DND-41 (cell line): ENCODE measurements around the gene SCAI.

Experiments used
- ATAC-seq: fragments of 200-7000 bp; cut with Tn5 transposase; 3 replicates; pipeline ENCODE4 v1.9.1; 2021; ENCODE audit warnings: low read depth; ENCODE audit not compliant: insufficient read depth
- DNase-seq: peaks from one replicate; pipeline ENCODE4 v3.0.0-alpha.2; 2020
- H2AFZ ChIP-seq: 2 replicates; pipeline ENCODE4 v1.6.0; 2012; ENCODE audit warnings: low read depth, low read length
- H3K27ac ChIP-seq: 2 replicates; pipeline ENCODE4 v1.5.1; 2012; ENCODE audit warnings: low read length, inconsistent platforms
- H3K27me3 ChIP-seq: fragments of 200-600 bp; sonication (generic); 2 replicates; pipeline ENCODE4 v1.6.0; 2012; ENCODE audit warnings: low read length, mild to moderate bottlenecking, inconsistent platforms; ENCODE audit not compliant: insufficient read depth, poor library complexity
- H3K36me3 ChIP-seq: 2 replicates; pipeline ENCODE4 v1.5.1; 2012; ENCODE audit warnings: low read length, inconsistent platforms; ENCODE audit not compliant: insufficient read depth
- H3K4me1 ChIP-seq: 2 replicates; pipeline ENCODE4 v1.5.1; 2012; ENCODE audit warnings: mild to moderate bottlenecking, low read length; ENCODE audit not compliant: insufficient read depth
- H3K4me2 ChIP-seq: 2 replicates; pipeline ENCODE4 v1.6.0; 2012; ENCODE audit warnings: mild to moderate bottlenecking, moderate library complexity, low read length, inconsistent platforms; ENCODE audit not compliant: insufficient read depth
- H3K4me3 ChIP-seq, 2 experiments: fragments of 200-600 bp in 1 of 2; shearing (Covaris generic) in 1 of 2; 2 replicates each; pipeline ENCODE4 v1.5.1; 2012 to 2016; ENCODE audit warnings: inconsistent platforms in 2 of 2, low read length in 2 of 2, mild to moderate bottlenecking in 2 of 2, low read depth in 1 of 2, moderate library complexity in 1 of 2
- H3K79me2 ChIP-seq: 2 replicates; pipeline ENCODE4 v1.6.0; 2012; ENCODE audit warnings: low read length, inconsistent platforms; ENCODE audit not compliant: insufficient read depth
- H3K9ac ChIP-seq: 2 replicates; pipeline ENCODE4 v1.6.0; 2012; ENCODE audit warnings: low read depth, mild to moderate bottlenecking, inconsistent platforms, low read length, moderate library complexity
- H3K9me3 ChIP-seq: 2 replicates; pipeline ENCODE4 v1.5.1; 2012; ENCODE audit warnings: low read length, moderate library complexity, mild to moderate bottlenecking, inconsistent platforms; ENCODE audit not compliant: insufficient read depth, severe bottlenecking
- H4K20me1 ChIP-seq: 2 replicates; pipeline ENCODE4 v1.6.0; 2012; ENCODE audit warnings: low read length; ENCODE audit not compliant: insufficient read depth
- EZH2 ChIP-seq: IDR thresholded peaks from 3 replicates; pipeline ENCODE4 v1.6.1; 2012; ENCODE audit warnings: borderline replicate concordance, low read depth, mild to moderate bottlenecking, moderate library complexity, low read length, inconsistent platforms; ENCODE audit not compliant: severe bottlenecking
- TF ChIP-seq, protein P1 (sequence below): IDR thresholded peaks from 2 replicates; pipeline ENCODE4 v1.5.1; 2012; ENCODE audit warnings: borderline replicate concordance, low read length, moderate library complexity, mild to moderate bottlenecking; ENCODE audit not compliant: poor library complexity, severe bottlenecking; ENCODE audit errors: extremely low read depth

Gene SCAI

DNA sequence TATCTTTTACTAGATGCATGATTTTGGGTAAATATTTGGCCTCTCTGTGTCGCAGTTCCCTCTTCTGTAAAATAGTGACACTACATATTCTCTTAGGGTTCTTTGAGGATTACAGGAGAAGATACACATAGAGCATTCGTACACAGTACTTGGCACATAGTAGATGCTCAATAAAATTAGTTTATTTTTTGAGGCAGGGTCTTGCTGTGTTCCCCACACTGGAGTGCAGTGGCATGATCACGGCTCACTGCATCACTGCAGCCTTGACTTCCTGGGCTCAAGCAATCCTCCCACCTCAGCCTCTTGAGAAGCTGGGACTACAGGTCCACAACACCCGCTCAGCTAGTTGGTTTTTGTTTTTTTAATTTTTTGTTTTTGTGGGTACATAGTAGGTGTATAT, 1.6 kb downstream of the SCAI start:
- no peaks in the 10 kb centered on the region for H3K9me3 ChIP-seq
- H3K4me1 ChIP-seq = peaks cover 38% of the 10 kb centered on the region
- peak overlapping the region; percentile 71 for H3K9ac ChIP-seq
- peaks cover 64% of the 10 kb centered on the region for H3K79me2 ChIP-seq
- ATAC-seq (no peak), DNase-seq (no peak)
- H3K4me2 ChIP-seq = peak overlapping the region; percentile 93
- H3K4me3 ChIP-seq = peak overlapping the region; percentile 56 to 98; a peak in 3 of 4 replicates
- H3K27me3 ChIP-seq = no peaks in the 10 kb centered on the region
- peak overlapping the region; percentile 79 for H3K27ac ChIP-seq
- TF ChIP-seq EZH2 = no peak
- TF ChIP-seq, protein P1, sequence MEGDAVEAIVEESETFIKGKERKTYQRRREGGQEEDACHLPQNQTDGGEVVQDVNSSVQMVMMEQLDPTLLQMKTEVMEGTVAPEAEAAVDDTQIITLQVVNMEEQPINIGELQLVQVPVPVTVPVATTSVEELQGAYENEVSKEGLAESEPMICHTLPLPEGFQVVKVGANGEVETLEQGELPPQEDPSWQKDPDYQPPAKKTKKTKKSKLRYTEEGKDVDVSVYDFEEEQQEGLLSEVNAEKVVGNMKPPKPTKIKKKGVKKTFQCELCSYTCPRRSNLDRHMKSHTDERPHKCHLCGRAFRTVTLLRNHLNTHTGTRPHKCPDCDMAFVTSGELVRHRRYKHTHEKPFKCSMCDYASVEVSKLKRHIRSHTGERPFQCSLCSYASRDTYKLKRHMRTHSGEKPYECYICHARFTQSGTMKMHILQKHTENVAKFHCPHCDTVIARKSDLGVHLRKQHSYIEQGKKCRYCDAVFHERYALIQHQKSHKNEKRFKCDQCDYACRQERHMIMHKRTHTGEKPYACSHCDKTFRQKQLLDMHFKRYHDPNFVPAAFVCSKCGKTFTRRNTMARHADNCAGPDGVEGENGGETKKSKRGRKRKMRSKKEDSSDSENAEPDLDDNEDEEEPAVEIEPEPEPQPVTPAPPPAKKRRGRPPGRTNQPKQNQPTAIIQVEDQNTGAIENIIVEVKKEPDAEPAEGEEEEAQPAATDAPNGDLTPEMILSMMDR = no peak
- H4K20me1 ChIP-seq = peaks cover 4% of the 10 kb centered on the region; the same call in 1 of the 2 replicates
- H2AFZ ChIP-seq = no peak overlapping the region
- peaks cover 25% of the 10 kb centered on the region for H3K36me3 ChIP-seq

DNA sequence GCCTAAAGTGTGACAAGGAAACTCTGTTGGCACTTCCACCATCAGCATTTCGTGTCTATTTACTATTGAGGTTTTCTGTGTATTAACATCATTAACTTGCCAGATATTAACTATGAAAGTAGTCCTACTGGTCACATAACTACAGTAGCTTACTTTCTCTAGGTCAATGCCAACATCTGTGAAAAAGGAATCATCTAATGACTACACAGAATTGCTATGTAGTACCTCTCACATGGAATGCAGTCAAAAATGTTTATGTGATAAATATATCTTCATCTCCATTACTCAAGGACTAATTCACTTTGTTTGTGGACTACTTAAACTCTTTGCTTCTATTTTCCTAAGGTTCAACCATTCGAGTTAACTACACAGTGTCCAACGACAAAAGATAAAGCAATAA, 2.1 kb downstream of the SCAI start:
- Histone ChIP-seq H2AFZ (no peak overlapping the region), H3K27ac (peak overlapping the region; percentile 79)
- no peak for ATAC-seq

DNA sequence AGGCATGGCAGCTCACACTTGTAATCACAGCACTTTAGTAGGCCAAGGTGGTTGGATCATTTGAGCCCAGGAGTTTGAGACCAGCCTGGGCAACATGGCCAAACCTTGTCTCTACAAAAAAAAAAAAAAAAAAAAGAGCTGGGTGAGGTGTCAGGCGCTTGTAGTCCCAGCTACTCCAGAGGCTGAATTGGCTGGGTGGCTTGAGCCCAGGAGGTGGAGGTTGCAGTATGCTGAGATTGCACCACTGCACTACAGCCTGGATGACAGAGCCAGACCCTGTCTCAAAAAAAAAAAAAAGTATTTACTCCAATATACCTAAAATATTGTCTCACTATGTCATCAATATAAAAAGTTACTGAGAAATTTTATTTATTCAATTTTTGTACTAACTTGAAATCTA, 2.8 kb downstream of the SCAI start:
- H3K79me2 ChIP-seq = peaks cover 75% of the 10 kb centered on the region
- peaks cover 38% of the 10 kb centered on the region for H3K4me1 ChIP-seq
- peak overlapping the region; percentile 93; the same call in 1 of the 2 replicates for H3K4me2 ChIP-seq
- H3K27me3 ChIP-seq = no peaks in the 10 kb centered on the region
- TF ChIP-seq, protein P1 = no peak
- no peak for TF ChIP-seq EZH2
- ATAC-seq (no peak), DNase-seq (no peak)
- no peaks in the 10 kb centered on the region for H3K9me3 ChIP-seq
- no peak overlapping the region for H3K9ac ChIP-seq
- H4K20me1 ChIP-seq = peaks cover 4% of the 10 kb centered on the region; the same call in 1 of the 2 replicates
- no peak overlapping the region for H3K4me3 ChIP-seq
- no peak overlapping the region; the same call in 1 of the 2 replicates for H3K27ac ChIP-seq
- H3K36me3 ChIP-seq = peaks cover 25% of the 10 kb centered on the region
- no peak overlapping the region for H2AFZ ChIP-seq

More for the DNA sequence above, 2.1 kb downstream of the SCAI start:
- Histone ChIP-seq H3K36me3 (peaks cover 25% of the 10 kb centered on the region), H3K9ac (peak overlapping the region; percentile 71; the same call in 1 of the 2 replicates), H3K4me1 (peaks cover 38% of the 10 kb centered on the region), H3K4me3 (peak overlapping the region in 1 of 2 experiments; percentile 98; a peak in 2 of 4 replicates), H4K20me1 (peaks cover 4% of the 10 kb centered on the region; the same call in 1 of the 2 replicates), H3K27me3 (no peaks in the 10 kb centered on the region), H3K4me2 (peak overlapping the region; percentile 93), H3K79me2 (peaks cover 69% of the 10 kb centered on the region), H3K9me3 (no peaks in the 10 kb centered on the region)
- DNase-seq = no peak
- TF ChIP-seq EZH2 = no peak
- TF ChIP-seq, protein P1 = no peak

DNA sequence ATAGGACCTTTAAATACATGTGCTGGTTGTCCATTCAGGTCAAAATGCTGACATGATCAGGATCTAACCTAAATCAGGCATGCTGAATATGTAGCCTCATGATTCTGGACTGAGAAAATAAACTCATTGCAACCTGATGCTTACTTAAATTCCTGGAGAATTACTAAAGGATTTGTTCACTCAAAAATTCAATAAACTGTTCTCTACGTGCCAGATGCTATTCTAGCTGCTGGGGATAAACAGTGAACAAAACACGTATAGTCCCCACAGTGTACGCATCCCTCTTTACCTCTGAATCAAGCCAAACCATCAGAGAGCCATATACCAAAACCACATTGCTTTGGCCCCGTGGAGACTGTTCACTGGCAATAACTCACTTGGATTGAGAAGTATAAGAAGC, 6.1 kb downstream of the SCAI start:
- no peak overlapping the region for H3K27ac ChIP-seq

More for the DNA sequence above, 6.1 kb downstream of the SCAI start:
- no peak for DNase-seq
- Histone ChIP-seq H3K79me2 (peaks cover 97% of the 10 kb centered on the region), H3K36me3 (peaks cover 28% of the 10 kb centered on the region), H3K4me2 (no peak overlapping the region), H2AFZ (no peak overlapping the region), H3K4me1 (peaks cover 29% of the 10 kb centered on the region), H3K27me3 (no peaks in the 10 kb centered on the region), H3K4me3 (no peak overlapping the region), H4K20me1 (peaks cover 4% of the 10 kb centered on the region; the same call in 1 of the 2 replicates), H3K9me3 (no peaks in the 10 kb centered on the region), H3K9ac (no peak overlapping the region)
- TF ChIP-seq, protein P1 = no peak
- no peak for ATAC-seq
